HG02642 (cell line): ENCODE data around the gene MMD.
"Not testable (repeated sequence)": the region's sequence is repeated elsewhere in the genome, so short reads cannot be mapped to it uniquely, and the experiment has no call there.

Experiments
- ATAC-seq: cut with Tn5 transposase; IDR thresholded peaks from one replicate; pipeline ENCODE4 v1.9.1; 2021; ENCODE audit warnings: mild to moderate bottlenecking; ENCODE audit not compliant: unreplicated experiment, poor library complexity

The MMD gene

DNA sequence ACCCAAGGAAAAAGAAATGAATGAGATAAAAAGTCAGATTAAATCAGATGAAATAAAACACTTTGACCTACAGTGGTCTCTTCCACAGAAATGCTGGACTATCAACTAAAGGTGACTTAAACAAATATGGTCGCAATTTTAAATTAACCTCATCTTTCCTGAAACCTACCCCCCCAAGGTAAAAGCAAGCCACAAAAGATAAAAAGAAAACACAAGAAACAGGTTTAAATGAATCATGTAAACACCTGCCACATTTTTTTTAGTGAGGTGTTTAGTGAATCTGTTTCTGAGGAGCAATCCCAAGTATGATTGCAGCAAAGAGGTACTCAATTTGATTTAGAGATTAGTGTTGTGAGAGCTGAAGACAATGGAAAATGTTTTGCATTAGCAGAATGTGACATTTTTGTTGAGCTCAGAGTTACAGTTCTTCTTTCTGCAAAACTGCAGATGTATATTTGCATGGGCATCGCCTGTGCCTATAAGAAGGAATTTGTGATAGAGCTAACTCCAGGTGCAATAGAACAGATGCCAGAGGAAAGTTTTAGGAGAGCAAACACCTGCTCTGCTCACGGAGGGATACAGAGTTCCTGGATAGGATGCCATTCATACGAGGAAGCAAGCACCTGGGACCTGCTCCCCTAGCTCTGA, 3.4 kb upstream of the MMD start:
- ATAC-seq = no peak

DNA sequence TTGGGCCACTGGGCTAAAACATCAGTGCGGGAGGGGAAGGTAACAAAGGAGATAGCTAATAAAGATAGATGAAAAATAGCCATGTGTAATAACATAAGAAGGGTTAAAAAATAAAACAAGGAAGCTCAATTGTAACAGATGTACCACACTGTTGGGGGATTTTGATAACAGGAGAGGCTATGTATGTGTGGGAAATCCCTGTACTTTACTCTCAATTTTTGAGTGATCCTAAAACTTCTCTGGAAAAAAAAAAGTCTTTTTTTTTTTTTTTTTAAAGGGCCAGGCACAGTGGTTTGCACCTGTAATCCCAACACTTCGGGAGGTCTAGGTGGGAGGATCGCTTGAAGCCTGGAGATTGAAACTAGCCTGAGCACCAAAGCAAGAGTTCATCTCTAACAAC, 1.9 kb upstream of the MMD start:
- no peak for ATAC-seq

DNA sequence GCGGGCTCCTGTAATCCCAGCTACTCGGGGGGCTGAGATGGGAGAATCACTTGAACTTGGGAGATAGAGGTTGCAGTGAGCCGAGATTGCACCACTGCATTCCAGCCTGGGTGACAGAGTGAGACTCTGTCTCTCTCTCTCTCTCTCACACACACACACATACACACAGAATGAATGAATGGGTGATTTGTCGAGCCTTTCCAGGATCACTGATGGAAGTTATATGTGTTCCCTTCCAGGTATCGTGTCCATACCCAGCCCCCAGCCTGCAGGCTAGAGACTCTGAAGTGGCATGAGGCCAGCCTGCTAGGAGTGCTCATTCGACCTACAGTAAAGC, 1.2 kb upstream of the MMD start:
- ATAC-seq = not testable (repeated sequence)

DNA sequence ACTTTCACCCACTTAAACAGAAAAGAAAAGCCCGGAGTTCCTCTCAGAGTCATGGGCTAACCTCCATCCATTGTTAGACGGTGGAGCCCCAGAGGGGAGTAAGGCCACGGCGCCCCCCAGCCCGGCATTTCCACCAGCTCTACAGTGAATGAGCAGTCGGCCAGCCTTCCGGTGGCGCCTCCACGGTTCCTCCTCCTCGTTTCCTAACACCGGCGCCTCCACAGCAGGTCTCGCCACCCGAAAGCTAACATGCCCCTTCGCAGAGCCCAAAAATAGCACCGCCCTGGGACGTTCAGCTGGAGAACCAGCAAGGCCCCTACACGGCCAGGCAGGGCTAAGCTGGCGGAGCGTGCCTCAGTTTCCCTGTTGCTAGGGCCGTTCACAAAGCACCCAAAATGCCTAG, 858 bp downstream of the MMD start:
- peak; percentile 12 for ATAC-seq

DNA sequence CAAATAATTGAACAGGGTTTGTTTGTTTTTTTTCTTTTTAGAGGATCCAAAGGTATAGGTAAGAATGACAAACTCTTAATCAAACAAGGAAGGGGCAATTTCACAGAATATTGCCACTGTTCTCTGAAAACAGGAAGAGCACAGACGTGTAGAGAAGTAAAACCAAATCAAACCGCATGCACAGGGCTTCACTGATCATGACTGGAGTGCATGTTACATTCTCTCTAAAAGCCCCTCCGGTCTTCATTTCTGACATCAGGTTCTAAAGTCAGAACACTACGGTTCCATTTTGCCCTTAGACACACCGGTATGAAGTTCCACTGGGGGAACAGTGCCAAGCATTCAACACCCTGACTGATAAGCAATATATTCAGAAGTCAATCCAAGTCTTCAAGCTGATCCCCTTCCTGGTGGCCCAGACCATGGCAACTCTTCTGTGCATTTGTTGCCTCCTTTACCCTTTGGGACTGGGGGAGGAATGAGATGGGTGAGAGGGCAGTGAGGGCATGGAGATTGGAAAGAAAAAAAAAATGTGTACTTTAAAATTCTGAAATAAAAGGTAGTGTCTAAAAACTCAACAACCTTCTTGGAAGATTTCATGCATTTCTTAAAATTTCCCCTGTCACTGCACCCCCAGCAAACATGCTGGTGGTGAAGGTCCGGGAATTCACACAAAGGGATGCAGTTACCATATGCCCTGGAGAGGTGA, 1.4 kb downstream of the MMD start:
- peak; percentile 25 for ATAC-seq

DNA sequence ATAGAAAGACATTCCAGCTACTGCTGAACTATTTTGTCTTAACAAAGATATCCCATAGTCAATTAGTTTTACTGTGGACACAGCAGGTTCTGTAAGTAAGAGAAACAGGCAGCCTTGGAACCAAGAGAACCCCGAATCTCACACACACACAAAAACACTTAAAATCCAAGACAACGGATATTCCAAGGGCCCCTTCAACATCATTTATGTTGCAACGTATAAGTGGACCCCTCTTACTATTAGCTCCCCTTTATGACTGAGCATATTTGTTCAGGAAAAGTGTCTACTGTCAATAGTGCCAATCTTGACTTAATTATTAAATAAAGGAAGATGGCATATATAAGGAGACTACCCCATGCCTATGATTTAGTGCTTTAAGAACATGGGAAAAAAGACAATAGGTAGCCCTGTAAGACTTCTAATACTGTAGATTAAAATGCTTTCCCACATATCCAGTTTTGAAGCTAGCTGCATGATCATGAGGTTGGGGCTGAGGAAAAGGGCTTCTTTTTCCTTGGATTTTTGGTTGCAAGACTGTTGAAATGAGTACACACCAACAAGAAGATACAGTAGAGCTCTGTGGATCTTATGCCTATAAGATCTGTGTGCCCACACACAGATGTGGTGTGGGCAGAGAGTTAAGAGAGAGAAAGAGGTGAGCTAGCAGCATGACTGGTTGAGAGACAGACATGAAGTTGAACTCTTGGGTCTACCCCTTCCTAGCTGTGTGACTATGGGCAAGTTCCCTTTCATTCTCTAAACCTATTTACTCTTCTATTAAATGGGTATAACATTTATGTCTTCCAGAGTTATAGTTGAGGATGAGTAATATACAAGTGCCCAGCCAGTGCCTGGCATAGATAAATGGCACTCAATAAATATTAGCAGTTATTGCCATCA, 3.0 kb downstream of the MMD start:
- no peak for ATAC-seq

DNA sequence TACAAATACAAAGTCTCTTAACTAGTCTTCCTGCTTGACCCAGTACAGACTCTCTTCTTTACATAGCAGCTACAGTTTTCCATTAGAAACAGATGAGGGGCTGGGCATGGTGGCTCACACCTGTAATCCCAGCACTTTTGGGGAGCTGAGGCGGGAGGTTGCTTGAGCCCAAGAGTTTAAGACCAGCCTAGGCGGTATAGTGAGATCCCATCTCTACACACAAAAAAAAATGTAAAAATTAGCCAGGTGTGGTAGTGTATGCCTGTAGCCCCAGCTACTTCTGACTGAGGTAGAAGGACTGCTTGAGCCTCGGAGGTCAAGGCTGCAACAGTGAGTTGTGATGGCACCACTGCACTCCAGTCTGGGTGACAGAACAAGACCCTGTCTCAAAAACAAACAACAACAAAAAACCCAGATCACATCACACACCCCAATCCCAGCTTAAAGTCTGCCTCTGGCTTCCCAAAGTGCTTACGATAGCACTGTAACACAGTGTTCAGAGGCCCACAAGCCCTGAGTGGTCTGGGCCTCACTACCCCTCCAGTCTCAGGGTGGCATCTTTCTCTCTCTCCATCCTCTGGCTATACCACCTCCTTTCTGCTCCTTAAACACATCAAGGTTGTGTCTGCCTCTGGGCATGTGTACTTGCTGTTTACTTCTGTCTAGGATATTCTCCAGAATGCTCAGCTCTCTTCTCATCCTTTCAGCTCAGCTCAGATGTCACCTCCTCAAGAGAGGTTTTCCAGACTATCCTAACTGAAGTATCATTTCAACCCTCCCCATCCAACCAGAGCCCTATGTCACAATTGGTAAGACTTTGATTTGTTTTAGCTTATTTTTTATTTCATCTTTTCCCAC, 4.0 kb downstream of the MMD start:
- no peak for ATAC-seq

DNA sequence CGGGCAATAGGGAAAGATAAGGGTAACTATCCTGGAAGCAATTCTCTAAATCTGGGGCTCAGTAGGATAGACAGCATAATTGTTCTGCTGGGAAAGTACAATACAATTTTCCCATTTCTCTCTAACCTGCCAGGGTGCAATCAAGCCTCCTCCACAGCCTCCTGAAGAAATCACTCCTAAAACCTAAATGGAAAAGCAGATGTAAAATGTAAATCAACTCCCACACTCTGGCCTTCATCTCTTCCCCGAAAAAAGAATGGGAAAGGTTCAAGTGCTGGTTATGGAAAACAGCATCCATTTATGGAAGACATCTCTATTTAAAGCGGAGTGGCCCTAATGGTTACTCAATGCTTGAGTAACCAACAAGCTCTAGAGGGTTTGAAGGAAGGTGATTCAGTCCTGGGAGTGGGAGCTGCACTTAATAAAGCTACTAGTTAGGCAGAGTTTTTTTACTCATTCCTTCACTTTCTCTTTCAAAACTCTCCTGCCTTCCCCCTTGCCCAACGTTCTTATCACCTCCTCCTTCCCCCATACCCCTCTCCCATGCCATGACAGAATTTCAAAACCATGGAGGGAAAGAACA, 5.1 kb downstream of the MMD start:
- ATAC-seq = no peak

DNA sequence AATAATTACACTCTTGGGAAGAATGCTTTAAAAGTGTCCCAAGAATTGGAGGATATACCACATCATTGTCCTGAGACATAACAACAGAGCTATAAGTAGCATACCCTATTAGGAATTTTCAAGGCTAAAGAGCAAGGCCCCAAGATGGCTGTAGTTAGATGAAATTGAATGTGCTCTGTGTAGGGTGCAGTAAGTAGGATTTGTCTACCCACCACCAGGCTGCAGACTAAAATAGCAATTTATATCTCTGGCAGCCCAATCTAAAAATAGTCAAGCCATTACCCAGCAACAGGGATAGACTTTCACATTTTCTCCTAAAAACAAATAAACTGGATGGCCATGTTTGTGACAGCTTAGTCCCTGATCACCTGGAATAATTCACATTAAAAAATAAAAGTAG, 5.6 kb downstream of the MMD start:
- no peak for ATAC-seq

DNA sequence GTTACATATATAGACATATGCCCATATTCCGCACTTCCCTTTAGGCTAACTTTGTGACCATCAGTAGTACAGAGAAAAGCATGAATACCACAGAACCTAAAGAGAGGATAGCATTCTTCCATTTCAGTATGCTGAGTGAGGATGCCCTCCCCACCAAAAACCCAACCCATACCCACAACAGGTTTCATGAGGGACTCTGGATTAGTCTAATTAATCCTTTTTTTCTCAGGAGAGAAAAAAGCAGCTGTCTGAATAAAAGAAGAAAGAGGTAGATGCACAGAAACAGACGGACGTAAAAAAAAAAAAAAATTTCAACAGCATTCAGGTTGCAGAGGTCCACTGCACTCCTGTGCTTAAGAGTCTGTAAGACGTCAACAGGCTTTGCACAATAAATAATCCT, 6.7 kb downstream of the MMD start:
- ATAC-seq = no peak

DNA sequence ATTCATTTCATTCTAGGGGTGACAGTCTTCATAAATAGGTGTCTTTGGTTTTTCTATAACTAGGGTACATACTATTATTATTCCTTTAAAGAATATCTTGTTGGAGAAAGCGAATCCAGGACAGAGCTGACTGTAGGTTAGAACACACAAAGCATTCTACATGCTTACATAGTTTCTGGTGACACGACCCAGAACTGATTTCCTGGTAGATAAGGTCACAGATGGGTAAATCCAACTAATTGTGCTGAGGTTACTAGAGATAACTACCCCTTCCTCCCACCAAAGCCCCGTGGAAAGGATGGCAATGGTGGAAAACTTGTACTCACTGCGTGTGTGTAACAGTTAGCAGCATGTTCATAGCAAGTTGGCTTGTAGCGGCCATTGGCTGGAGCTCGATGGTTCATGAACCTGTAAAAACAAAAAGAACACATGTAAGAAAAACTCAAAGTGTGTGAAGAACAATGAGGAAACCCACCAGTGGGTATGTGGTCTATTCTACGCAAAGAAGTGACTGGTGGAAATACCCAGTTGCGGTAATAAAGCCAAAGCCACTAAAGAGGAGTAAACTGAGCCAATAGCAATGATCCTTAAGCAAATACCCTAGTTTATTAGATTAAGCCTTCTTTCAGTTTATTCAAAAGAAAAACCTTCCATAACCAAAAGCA, 7.7 kb downstream of the MMD start:
- ATAC-seq = no peak

DNA sequence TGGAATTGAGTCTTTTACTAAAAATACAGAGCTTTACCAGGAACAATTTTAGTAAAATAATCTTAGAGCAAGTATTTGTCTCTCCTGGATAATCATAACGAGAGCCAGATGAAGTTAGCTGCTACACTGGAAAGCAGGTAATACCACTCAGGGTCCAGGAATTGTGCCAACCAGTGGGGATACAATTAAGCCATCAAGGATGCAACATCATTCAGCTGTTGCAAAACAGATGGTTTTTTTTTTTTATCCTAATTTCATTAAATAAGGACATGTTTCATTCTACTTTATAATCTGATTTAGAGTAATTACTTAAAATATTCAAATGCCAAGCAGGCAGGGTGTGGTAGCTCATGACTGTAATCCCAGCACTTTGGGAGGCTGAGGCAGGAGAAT, 10.2 kb downstream of the MMD start:
- ATAC-seq = no peak

DNA sequence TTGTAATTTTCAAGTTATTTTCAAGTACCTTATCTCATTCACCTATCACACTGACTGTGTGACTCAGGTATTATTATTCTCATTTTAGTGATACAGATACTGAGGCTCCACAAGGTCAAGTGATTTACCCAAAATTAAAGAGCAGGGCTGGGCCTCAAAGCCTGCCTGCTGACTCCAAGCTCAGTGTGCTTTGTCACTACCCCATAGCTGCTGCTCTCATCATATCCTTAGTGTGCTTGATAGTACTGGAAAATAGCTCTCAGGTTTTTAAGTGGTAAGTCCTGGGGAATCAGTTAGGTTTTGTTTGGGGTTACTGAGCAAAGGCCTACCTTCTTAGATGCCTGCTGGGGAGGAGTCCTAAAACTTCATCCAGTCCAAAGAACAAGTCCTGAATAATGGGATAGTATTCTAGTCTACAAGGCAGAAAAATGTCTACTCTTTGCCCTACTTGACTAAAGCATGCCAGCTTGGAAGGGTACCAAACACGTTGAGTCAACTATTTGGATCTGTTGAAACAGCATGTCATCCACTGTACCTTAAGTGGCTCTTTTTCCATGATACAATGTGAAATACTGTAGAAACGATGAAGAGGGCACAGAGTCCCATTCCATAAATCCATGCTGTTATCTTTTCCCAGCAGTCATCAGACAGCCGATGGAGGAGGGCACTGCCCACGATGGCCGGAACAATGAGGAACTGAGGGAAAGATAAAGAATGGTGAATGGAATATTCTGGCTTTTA, 10.7 kb downstream of the MMD start:
- ATAC-seq = no peak

DNA sequence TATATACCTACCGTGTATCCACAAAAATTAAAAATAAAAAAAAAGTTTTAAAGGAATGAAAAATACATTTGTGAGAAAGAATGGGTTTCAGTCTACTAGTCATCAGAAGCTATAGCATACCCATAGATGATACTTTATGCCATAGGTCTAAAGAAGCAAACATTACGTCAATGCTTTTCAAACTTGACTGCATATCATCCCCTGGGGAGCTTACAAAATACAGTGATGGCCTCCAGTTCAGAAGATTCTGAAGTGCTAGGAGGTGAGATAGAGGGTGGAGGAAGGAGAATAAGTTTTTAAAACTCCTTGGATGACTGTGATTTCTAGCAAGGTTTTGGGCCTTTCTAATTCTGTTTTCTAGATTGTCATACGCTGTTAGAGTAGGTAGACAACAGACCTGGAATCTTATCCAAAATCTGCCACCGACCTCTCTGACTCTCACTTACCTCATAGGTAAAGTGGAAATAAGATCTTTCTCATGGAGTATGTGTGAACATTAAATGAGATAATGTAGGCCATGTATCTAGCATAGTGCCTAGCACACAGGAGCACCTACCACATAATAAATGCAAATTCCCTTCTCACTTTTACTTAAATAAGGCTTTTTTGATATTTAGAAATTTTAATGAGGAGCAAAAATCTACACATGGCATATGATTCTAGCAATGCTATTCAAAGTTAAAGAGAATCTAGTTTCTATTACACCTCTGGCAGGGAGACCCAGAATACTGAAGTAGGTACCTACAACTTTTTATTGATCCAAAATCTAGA, 12.4 kb downstream of the MMD start:
- ATAC-seq = no peak

DNA sequence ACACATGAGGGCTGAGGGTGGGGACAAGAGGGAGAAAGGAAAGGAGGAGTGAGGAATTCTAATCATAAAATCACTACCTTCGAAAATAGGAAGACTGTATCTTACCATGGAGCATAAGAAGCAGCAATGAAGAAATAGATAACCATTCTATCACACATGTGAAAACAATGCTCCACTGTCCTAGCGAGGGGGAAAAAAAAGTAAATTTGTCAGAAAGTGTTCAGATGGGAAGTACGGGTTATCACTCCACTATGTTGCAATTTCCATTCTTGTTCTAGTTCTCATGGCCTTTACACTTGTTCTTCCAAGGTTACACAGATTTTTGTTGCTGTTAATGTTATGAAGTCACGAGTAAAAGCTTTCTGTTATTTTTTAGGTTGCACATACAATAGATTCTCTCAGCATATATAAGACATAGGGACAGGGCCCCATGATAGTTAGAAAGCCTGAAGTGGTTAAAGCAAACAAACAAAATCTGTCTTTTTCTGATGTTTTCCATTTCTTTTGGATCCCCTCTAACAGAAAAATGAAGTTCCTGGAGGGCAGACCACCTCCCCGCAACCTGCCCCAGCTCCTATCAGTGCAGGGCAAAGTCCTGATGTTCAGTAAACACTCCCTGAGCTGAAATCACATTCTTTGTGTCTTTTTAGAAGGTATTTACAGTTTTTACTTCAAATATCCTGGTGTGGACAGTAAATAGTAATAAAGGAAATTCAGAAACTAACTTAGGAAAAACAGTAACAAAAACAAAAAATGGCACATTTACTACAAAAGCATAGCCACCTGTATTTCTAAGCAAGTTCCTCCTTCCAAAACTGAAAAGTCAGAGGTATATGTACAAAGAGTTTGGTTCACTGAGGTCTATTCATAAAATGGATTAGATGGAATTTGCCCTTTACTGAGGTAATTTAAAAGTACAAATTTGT, 13.7 kb downstream of the MMD start:
- no peak for ATAC-seq

DNA sequence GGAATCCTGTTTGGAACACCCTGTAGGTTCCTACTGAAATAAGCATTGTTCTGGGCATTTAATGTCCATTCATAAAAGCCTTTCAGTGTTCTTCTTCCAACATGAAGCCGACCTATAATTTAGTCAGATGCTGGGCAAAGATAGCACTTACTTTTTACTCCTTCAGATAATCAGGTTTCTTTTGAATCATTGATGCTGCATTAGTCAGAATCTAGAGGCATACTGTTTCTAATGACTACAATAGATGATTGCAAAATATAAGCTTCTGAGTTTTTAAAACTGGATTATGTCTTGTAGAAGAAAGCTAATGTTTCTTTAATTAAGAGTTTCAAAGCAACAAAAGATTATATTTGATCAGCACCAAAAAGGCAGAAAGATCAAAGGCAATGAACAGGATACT, 16.0 kb downstream of the MMD start:
- ATAC-seq = no peak

DNA sequence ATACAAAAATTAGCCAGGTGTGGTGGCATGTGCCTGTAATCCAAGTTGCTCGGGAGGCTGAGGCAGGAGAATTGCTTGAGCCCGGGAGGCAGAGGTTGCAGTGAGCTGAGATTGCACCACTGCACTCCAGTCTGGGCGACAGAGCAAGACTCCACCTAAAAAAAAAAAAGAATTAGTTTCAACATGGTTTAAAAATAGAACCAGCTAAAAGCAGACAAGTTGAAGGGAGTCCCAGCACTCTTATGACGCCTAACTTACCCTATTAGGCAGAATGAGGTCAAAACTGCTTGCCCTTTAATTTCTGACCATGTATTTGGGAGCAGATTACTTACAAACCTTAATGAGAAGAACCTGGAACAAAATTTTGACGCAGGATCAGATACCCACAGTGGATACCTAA, 17.4 kb downstream of the MMD start:
- ATAC-seq = not testable (repeated sequence)
